K562 (cell line): ENCODE results near the gene NECTIN4. TPM values are rescaled to one million over a fixed set of nuclear protein-coding genes. Genes with fewer than 3 reads are reported as not detected.
A peak's percentile ranks its signal among the peaks of the same experiment; 100 is the strongest.

Experiments
- BCL6 ChIP-seq: fragments of 250-450 bp; sonication (Bioruptor Pico); IDR thresholded peaks from 2 replicates; pipeline ENCODE4 v1.4.0; 2020
- BHLHE40 ChIP-seq: IDR thresholded peaks from 2 replicates; pipeline ENCODE4 v1.6.1; 2011; ENCODE audit warnings: low read length, improper control_type of control experiment
- GABPA ChIP-seq: fragments of 200-800 bp; sonication (Bioruptor generic); conservative IDR thresholded peaks from 2 replicates; pipeline ENCODE4 v1.6.1; 2016; ENCODE audit warnings: low read depth, missing genetic modification characterization, missing compliant biosample characterization
- ILK ChIP-seq: fragments of 450-650 bp; IDR thresholded peaks from 2 replicates; pipeline ENCODE4 v1.6.1; 2016; ENCODE audit warnings: missing genetic modification characterization, low read depth, mild to moderate bottlenecking, missing compliant biosample characterization, moderate library complexity, borderline replicate concordance
- KAT8 ChIP-seq: fragments of 450-650 bp; IDR thresholded peaks from 2 replicates; pipeline ENCODE4 v1.6.1; 2016; ENCODE audit warnings: low read depth, mild to moderate bottlenecking
- KLF10 ChIP-seq: fragments of 250-450 bp; sonication (Bioruptor Pico); IDR thresholded peaks from 2 replicates; pipeline ENCODE4 v1.6.1; 2021; ENCODE audit warnings: matching md5 sums
- MED1 ChIP-seq: sonication (generic); formaldehyde crosslinking; IDR thresholded peaks from 2 replicates; pipeline ENCODE4 v1.8.1; 2023; ENCODE audit warnings: missing genetic modification reagents, borderline replicate concordance
- POU5F1 ChIP-seq: fragments of 150-350 bp; IDR thresholded peaks from 2 replicates; pipeline ENCODE4 v1.6.1; 2014; ENCODE audit warnings: borderline replicate concordance, low read length, low read depth, mild to moderate bottlenecking; ENCODE audit not compliant: partially characterized antibody
- SUPT5H ChIP-seq: fragments of 450-650 bp; IDR thresholded peaks from 2 replicates; pipeline ENCODE4 v1.6.1; 2016
- TEAD4 ChIP-seq, 2 experiments: sonication (generic) in 1 of 2; formaldehyde crosslinking in 1 of 2; IDR thresholded peaks; 2 replicates each; pipeline versions ENCODE4 v1.6.1 to v1.8.0; 2012 to 2022; ENCODE audit warnings: borderline replicate concordance in 1 of 2, inconsistent platforms in 1 of 2, low read length in 1 of 2, mild to moderate bottlenecking in 1 of 2, missing genetic modification reagents in 1 of 2
- ZBED1 ChIP-seq: IDR thresholded peaks from 2 replicates; pipeline ENCODE4 v1.6.1; 2014
- ZNF274 ChIP-seq: IDR thresholded peaks from 2 replicates; pipeline ENCODE4 v1.6.1; 2011; ENCODE audit warnings: low read depth, mild to moderate bottlenecking, low read length, moderate library complexity, borderline replicate concordance
- ZNF780A ChIP-seq: fragments of 250-450 bp; sonication (Bioruptor Pico); IDR thresholded peaks from 2 replicates; pipeline ENCODE4 v1.5.0; 2021; ENCODE audit warnings: mild to moderate bottlenecking
- ZNF79 ChIP-seq: fragments of 250-450 bp; sonication (Bioruptor Pico); IDR thresholded peaks from 2 replicates; pipeline ENCODE4 v1.4.0; 2020; ENCODE audit warnings: low read depth, mild to moderate bottlenecking, moderate library complexity
- polyA plus RNA-seq, 8 experiments: library from polyadenylated mRNA; depleted of rRNA in 4 of 8; stranded (reverse) in 5 of 8; unstranded in 3 of 8; fragments of >200 nt; fragmentation: Nextera tagmentation in 2 of 8; fragmentation: Illumina TruSeq in 1 of 8; extraction: Ambion mirVana in 2 of 8; extraction: Trizol in 1 of 8; gene quantifications; 2 replicates each; pipeline versions ENCODE4 v1.2.1 to v1.2.3, GENCODE V29; 2011 to 2014; ENCODE audit warnings: inconsistent platforms in 1 of 8, missing spikeins in 1 of 8
- total RNA-seq, 7 experiments: library from RNA; depleted of rRNA in 6 of 7; stranded (reverse); fragments of >200 nt in 6 of 7; fragmentation: Illumina TruSeq in 2 of 7; extraction: Trizol in 2 of 7; gene quantifications; 2 replicates each; pipeline versions ENCODE4 v1.2.1 to v1.2.3, GENCODE V29; 2011 to 2021; ENCODE audit warnings: low replicate concordance in 1 of 7
- TF ChIP-seq, protein P1 (sequence below): fragments of 450-650 bp; formaldehyde crosslinking; IDR thresholded peaks from 2 replicates; pipeline ENCODE4 v1.4.0; 2020; ENCODE audit warnings: mild to moderate bottlenecking
- TF ChIP-seq, protein P2 (sequence below): fragments of 450-650 bp; IDR thresholded peaks from one replicate; pipeline ENCODE4 v1.6.1; 2018; ENCODE audit warnings: mild to moderate bottlenecking, moderate library complexity; ENCODE audit not compliant: partially characterized antibody
- TF ChIP-seq, protein P3 (sequence below): IDR thresholded peaks from 3 replicates; pipeline ENCODE4 v1.6.1; 2011; ENCODE audit warnings: borderline replicate concordance, mild to moderate bottlenecking, moderate library complexity; ENCODE audit not compliant: insufficient read length; ENCODE audit errors: extremely low read depth
- TF ChIP-seq, protein P4 (sequence below): fragments of 200-800 bp; sonication (Bioruptor generic); IDR thresholded peaks from 2 replicates; pipeline ENCODE4 v1.6.1; 2017; ENCODE audit warnings: missing genetic modification characterization, missing compliant biosample characterization
- TF ChIP-seq, protein P5 (sequence below): fragments of 250-450 bp; sonication (Bioruptor Pico); IDR thresholded peaks from 2 replicates; pipeline ENCODE4 v1.4.0; 2020

The NECTIN4 gene
- total and polyA plus RNA-seq, 9 of the 15 experiments (the other 6 are each of a cell fraction or from before 2014, with no cell fraction given), result 0.01 to 0.09 TPM; not detected in 7

DNA sequence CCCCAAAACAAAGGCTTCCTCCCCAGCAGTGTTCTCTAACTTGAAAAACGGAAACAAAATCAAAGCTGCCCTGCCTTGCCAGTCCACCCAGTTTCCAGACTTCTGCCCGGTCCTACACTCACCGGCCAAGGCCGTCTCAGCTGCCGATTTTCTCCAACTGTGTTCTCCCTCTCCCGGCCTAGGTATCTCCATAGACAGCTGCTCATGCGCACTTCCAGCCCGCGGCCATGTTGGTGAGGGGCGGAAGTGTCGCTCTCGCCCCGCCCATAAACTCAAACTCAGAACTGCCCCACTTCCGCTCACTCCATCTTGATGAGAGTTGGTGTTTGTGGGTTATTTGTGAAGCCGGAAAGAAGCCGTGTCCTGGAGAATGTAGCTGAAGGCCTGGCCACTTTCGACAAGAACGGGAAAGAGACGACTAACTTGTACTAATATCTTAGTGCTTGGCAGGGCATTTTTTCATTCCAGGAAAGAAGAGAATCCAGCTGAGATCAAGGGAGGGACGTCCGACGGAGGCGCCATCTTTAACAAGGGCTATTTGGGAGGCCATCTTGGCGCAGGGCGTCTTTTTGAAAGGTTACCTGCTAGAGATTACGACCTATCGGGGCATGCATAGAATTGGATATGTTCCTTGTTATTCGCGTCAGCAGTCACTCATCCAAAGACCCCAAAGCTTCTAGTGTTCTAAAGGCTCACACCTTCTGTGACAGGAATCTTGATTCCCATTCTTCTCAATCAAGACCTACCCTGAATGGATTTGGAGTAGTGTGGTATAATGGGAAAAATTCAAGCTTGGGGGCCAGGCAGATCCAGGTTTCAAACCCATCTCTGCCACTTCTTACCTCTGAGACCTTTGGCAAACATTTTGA, 43.4 kb downstream of the NECTIN4 start, which contains the start of gene USF1 (continued):
- TF ChIP-seq GABPA (tag), result peak; percentile 97
- TF ChIP-seq MED1 (CRISPR knock-in tag), result no peak
- no peak for TF ChIP-seq POU5F1
- peak; percentile 93 for TF ChIP-seq SUPT5H
- peak; percentile 97 for TF ChIP-seq KAT8
- TF ChIP-seq, protein P1, sequence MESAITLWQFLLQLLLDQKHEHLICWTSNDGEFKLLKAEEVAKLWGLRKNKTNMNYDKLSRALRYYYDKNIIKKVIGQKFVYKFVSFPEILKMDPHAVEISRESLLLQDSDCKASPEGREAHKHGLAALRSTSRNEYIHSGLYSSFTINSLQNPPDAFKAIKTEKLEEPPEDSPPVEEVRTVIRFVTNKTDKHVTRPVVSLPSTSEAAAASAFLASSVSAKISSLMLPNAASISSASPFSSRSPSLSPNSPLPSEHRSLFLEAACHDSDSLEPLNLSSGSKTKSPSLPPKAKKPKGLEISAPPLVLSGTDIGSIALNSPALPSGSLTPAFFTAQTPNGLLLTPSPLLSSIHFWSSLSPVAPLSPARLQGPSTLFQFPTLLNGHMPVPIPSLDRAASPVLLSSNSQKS, result no peak
- TF ChIP-seq BHLHE40, result no peak
- TF ChIP-seq, protein P2, sequence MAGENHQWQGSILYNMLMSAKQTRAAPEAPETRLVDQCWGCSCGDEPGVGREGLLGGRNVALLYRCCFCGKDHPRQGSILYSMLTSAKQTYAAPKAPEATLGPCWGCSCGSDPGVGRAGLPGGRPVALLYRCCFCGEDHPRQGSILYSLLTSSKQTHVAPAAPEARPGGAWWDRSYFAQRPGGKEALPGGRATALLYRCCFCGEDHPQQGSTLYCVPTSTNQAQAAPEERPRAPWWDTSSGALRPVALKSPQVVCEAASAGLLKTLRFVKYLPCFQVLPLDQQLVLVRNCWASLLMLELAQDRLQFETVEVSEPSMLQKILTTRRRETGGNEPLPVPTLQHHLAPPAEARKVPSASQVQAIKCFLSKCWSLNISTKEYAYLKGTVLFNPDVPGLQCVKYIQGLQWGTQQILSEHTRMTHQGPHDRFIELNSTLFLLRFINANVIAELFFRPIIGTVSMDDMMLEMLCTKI, result no peak
- TF ChIP-seq, protein P3, sequence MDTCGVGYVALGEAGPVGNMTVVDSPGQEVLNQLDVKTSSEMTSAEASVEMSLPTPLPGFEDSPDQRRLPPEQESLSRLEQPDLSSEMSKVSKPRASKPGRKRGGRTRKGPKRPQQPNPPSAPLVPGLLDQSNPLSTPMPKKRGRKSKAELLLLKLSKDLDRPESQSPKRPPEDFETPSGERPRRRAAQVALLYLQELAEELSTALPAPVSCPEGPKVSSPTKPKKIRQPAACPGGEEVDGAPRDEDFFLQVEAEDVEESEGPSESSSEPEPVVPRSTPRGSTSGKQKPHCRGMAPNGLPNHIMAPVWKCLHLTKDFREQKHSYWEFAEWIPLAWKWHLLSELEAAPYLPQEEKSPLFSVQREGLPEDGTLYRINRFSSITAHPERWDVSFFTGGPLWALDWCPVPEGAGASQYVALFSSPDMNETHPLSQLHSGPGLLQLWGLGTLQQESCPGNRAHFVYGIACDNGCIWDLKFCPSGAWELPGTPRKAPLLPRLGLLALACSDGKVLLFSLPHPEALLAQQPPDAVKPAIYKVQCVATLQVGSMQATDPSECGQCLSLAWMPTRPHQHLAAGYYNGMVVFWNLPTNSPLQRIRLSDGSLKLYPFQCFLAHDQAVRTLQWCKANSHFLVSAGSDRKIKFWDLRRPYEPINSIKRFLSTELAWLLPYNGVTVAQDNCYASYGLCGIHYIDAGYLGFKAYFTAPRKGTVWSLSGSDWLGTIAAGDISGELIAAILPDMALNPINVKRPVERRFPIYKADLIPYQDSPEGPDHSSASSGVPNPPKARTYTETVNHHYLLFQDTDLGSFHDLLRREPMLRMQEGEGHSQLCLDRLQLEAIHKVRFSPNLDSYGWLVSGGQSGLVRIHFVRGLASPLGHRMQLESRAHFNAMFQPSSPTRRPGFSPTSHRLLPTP, result no peak
- no peak for TF ChIP-seq ILK
- no peak for TF ChIP-seq ZNF79 (CRISPR knock-in tag)
- TF ChIP-seq BCL6, result no peak
- TF ChIP-seq ZNF274, result no peak
- TF ChIP-seq ZBED1, result peak; percentile 23; the same call in 1 of the 2 replicates
- TF ChIP-seq, protein P4, sequence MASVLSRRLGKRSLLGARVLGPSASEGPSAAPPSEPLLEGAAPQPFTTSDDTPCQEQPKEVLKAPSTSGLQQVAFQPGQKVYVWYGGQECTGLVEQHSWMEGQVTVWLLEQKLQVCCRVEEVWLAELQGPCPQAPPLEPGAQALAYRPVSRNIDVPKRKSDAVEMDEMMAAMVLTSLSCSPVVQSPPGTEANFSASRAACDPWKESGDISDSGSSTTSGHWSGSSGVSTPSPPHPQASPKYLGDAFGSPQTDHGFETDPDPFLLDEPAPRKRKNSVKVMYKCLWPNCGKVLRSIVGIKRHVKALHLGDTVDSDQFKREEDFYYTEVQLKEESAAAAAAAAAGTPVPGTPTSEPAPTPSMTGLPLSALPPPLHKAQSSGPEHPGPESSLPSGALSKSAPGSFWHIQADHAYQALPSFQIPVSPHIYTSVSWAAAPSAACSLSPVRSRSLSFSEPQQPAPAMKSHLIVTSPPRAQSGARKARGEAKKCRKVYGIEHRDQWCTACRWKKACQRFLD (CRISPR knock-in tag), result peak; percentile 95
- TF ChIP-seq TEAD4 (IDR thresholded peaks at IDR 0.05; ENCODE audit: low read length), result peak; percentile 81
- no peak for TF ChIP-seq TEAD4 (CRISPR knock-in tag; IDR thresholded peaks at IDR 0.05; ENCODE audit: borderline replicate concordance)
- no peak for TF ChIP-seq ZNF780A (CRISPR knock-in tag)
- TF ChIP-seq, protein P5, sequence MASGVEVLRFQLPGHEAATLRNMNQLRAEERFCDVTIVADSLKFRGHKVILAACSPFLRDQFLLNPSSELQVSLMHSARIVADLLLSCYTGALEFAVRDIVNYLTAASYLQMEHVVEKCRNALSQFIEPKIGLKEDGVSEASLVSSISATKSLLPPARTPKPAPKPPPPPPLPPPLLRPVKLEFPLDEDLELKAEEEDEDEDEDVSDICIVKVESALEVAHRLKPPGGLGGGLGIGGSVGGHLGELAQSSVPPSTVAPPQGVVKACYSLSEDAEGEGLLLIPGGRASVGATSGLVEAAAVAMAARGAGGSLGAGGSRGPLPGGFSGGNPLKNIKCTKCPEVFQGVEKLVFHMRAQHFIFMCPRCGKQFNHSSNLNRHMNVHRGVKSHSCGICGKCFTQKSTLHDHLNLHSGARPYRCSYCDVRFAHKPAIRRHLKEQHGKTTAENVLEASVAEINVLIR (CRISPR knock-in tag), result 0 out of 2 replicates have a peak, but pooled peaks have one; percentile 6
- TF ChIP-seq KLF10 (CRISPR knock-in tag), result no peak
